GM13976 (cell line): Measurements from ENCODE around the gene WNK2.

Experiments used
- DNase-seq: peaks from one replicate; pipeline ENCODE4 v3.0.0; 2012; ENCODE audit warnings: low spot score
- CTCF ChIP-seq: IDR thresholded peaks from 2 replicates; pipeline ENCODE4 v1.5.1; 2012; ENCODE audit warnings: borderline replicate concordance, mild to moderate bottlenecking; ENCODE audit not compliant: insufficient read depth; ENCODE audit errors: extremely low read depth, missing control alignments, control extremely low read depth
- in situ Hi-C: fragments of 300-500 bp; cut with MboI; formaldehyde crosslinking; loops from one replicate; pipeline ENCODE4 v1.12.0; 2022; ENCODE audit warnings: low sequenced_read_pairs, mixed read lengths, inconsistent platforms; ENCODE audit not compliant: unreplicated experiment

Gene WNK2

DNA sequence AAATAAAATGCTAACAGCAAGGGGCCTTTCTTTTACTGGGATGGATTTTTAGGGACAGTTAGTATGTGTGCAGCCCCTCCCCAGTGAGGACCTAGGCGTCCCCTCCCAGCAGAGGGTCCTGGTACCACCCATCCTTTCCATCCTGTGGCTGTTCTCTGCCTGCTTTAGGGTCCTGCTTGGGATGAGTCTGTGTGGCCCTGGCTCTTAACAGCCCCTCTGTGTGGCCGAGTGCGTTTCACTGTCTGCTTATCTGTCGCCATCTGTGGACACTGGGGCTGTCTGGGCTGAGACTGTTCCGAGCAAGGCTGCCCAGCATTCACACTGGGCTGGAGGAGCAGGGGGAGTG, 17.0 kb downstream of the WNK2 start:
- DNase-seq, result no peak
- no peak for TF ChIP-seq CTCF
- in situ Hi-C loops, result no loop called here

DNA sequence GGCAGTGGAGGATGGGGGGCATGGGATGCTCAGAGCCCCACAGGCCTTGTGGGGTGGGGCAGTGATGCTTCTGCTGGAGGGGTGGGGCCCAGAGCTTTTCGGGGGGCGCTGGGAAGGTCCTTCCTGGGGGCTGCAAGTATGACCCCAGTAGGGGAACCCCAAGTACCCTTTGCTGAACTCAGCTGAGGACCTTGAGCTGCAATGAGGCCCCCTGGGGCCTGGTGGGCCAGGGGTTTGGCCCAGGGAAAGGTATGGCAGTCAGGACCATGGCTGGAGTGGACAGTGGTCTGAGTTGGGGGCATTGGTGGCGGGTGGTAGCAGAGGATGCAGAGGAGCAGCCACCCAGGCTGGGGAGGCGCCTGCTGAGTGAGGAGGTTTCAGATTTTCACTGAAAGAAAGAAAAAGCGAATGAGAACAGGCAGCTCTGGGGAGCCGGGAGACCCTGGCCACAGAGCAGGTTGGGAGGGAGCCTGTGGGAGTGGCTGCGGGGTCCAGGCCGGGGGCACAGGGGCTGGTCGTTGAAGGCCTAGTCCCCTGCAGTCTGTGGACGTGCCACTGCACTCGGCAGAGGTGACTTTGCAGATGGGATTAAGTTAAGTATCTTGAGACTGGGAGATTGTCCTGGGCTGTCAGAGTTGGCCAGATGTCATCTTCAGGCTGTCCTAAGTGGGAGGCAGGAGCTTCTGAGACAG, 19.2 kb downstream of the WNK2 start:
- no peak for DNase-seq
- TF ChIP-seq CTCF, result no peak
- in situ Hi-C loops, result no loop called here

DNA sequence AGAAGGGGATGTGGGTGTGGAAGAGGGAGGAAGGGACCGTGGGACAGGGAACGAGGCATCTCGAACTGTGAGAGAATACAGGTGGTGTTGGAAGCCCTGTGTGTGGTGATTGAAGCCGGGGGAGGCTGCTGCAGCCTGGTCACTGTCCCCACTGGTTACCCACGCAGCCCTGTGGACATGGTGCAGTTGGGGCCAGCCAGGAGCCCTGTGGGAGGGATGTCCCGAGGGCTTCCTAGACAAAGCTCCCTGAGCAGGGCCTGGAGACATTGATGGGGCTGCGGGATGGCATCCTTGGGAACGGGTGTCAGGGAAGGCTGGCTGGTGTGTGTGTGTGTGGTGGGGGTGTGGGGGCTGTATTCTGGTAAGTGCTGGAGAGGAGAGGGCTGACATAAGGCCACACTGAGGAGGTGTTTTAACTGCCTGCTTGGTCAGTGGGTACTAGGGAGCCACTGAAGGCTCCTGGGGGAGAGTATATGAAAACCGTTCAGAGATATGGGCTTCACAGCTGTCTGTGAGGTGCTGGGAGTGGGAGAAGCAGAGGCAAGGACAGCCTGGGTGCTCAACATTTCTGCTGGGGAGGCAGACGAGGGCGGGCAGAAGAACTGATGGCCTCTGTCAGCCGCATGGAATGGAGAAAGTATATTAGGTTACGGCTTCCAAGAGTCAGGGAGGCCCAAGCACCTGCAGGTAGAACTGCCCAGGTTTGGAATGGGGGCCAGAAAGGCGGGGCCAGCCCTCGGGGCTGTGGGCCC, 20.0 kb downstream of the WNK2 start:
- TF ChIP-seq CTCF, result no peak
- no peak for DNase-seq
- in situ Hi-C loops, result no loop called here

- no peak for TF ChIP-seq CTCF
- DNase-seq, result no peak
- in situ Hi-C loops, result no loop called here
These were observed 20.6 kb downstream of the WNK2 start for GRCh38 chr9:93204470-93205043.

DNA sequence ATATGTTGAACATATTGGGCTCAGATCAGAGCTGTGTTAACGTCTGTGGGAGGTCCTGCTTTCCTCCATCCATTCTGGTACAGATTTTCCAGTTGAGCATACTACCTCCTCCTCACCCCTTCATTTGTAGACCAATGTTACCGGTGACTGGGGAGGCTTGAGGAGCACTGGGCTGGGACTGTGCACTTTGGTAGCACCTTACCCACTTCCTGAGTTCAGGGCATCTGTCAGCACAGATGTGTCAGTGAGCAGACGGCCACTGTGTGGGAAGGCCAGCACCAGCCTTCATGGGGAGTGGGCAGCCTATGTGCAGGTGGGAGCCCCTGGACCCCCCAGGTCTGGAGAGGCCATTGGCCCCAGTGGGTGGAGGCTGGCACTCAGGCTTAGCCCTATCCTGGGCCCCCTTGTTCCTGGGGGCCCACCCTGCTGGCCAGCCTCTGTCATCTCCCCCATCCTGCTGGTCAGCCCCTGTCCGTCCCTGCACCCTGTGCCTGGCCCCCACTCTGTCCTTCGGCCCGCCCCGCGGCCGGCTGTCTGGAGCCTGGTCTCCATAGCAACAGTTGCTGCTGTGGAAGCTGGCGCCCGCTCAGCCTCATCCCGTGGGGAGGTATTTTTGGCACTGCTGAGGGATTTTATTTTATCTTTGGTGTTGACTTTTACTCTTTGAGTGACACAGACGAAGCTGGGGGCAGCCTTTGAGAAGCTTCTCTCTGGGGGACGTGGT, 21.3 kb downstream of the WNK2 start:
- no peak for TF ChIP-seq CTCF
- in situ Hi-C loops, result no loop called here
- DNase-seq, result no peak

DNA sequence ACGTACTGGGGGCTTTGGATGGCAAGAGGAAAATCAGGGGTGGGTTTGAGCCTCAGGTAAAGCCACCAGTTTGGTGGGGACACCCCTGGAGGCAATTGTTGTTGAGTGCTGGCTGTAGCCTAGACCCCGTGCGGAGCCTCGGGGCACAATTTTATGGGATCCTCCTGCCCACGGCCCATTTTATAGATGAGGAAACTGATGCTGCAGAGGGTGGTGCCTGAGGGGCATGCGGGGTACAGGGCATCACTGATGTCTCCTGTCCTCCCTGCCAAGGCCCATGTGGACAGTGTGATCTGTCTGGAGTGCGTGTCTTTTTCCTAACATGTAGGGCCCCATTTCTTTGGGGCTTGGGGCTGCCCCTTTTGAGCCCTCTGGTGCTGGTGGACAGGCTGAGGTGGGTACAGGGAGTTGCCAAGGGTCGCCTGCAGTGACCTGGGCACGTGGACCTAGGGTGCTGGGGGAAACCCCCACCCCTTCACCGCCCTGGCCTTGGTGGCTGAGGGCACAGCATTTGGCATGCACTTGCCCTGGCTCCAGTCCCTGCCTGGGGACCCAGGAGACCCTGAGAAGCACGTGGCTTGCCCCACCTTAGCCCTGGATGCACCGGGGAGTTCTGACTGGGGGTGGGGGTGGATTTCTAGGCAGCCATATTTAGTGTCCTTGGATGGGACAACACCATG, 22.1 kb downstream of the WNK2 start:
- no peak for DNase-seq
- in situ Hi-C loops, result no loop called here
- TF ChIP-seq CTCF, result no peak
